Measurements from ENCODE around the gene PTPRE.

Gene PTPRE

GRCh38 chr10:128051548-128051947 lies 144.6 kb downstream of the PTPRE start:
- H3K4me3 ChIP-seq (ENCODE audit: low read depth, low read length), result no peak overlapping the region
- TF ChIP-seq, protein P1, sequence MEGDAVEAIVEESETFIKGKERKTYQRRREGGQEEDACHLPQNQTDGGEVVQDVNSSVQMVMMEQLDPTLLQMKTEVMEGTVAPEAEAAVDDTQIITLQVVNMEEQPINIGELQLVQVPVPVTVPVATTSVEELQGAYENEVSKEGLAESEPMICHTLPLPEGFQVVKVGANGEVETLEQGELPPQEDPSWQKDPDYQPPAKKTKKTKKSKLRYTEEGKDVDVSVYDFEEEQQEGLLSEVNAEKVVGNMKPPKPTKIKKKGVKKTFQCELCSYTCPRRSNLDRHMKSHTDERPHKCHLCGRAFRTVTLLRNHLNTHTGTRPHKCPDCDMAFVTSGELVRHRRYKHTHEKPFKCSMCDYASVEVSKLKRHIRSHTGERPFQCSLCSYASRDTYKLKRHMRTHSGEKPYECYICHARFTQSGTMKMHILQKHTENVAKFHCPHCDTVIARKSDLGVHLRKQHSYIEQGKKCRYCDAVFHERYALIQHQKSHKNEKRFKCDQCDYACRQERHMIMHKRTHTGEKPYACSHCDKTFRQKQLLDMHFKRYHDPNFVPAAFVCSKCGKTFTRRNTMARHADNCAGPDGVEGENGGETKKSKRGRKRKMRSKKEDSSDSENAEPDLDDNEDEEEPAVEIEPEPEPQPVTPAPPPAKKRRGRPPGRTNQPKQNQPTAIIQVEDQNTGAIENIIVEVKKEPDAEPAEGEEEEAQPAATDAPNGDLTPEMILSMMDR (IDR thresholded peaks at IDR 0.05; ENCODE audit: borderline replicate concordance, insufficient read depth, low read depth, low read length), result no peak

- TF ChIP-seq, protein P1 (IDR thresholded peaks at IDR 0.05; ENCODE audit: borderline replicate concordance, insufficient read depth, low read depth, low read length), result no peak
- no peak overlapping the region for H3K4me3 ChIP-seq (ENCODE audit: low read depth, low read length)
Observed at GRCh38 chr10:128052696-128053095, 145.8 kb downstream of the PTPRE start.

GRCh38 chr10:128053356-128053755 lies 146.5 kb downstream of the PTPRE start:
- TF ChIP-seq, protein P1 (IDR thresholded peaks at IDR 0.05; ENCODE audit: borderline replicate concordance, insufficient read depth, low read depth, low read length), result no peak
- no peak overlapping the region for H3K4me3 ChIP-seq (ENCODE audit: low read depth, low read length)

GRCh38 chr10:128054163-128054970 lies 147.5 kb downstream of the PTPRE start:
- no peak overlapping the region for H3K4me3 ChIP-seq (ENCODE audit: low read depth, low read length)
- TF ChIP-seq, protein P1 (IDR thresholded peaks at IDR 0.05; ENCODE audit: borderline replicate concordance, insufficient read depth, low read depth, low read length), result no peak

DNA sequence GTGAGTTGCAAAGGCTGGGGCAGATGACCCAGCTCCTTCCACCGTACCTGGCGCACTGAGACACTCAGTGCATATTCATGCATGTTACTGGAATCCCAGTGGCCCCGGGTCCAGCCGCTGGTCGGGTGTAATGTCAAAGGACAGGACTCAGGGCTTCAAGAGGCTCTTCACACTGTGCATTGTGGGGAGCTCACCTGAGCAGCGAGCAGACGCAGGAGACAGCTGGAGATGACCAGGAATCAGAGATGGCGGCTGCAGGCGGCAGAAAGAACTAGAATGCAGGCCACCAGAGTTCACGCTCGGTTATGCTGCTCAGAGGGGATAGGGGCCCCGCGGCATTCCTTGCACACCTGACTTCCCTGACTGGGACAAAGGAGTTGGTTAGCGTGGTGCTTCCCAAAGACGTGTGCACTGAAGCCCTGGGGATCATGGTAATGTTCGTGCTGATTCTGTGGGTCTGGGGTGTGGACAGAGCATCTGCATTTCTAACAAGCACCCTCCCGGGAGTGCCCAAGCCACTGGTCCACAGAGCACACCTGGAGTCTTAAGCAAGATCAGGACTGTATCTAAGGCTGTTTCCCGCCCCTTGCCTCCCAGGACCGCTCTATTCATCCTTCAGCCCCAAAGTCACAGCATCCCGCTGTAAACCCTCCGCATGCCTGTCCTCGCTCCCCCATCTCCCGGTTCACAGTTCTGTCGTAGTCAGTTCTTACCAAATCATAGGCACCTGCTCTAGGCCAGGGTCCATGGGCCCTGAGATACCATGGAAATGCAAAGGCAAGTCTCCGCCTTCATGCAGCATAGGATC lies 148.4 kb downstream of the PTPRE start:
- TF ChIP-seq, protein P1 (IDR thresholded peaks at IDR 0.05; ENCODE audit: borderline replicate concordance, insufficient read depth, low read depth, low read length), result no peak
- no peak overlapping the region for H3K4me3 ChIP-seq (ENCODE audit: low read depth, low read length)

- no peak overlapping the region for H3K4me3 ChIP-seq (ENCODE audit: low read depth, low read length)
- TF ChIP-seq, protein P1 (IDR thresholded peaks at IDR 0.05; ENCODE audit: borderline replicate concordance, insufficient read depth, low read depth, low read length), result no peak
Observed at GRCh38 chr10:128056303-128057050, 149.6 kb downstream of the PTPRE start.

Measured in GM12875 (cell line).